A172 (cell line): Measurements from ENCODE around the gene NRIP1. TPM values are rescaled to one million over a fixed set of nuclear protein-coding genes. Genes with fewer than 3 reads are reported as not detected.

Source experiments
- DNase-seq: peaks from one replicate; pipeline ENCODE4 v3.0.0-alpha.2; 2015; ENCODE audit warnings: low spot score
- total RNA-seq: library from RNA; depleted of rRNA; stranded (reverse); fragments of >200 nt; shearing (Covaris generic); gene quantifications from 2 replicates; pipeline ENCODE4 v1.2.3, GENCODE V29; 2014

Gene NRIP1
- total RNA-seq, 1 experiment from 2014 or later, result 8.0 TPM

DNA sequence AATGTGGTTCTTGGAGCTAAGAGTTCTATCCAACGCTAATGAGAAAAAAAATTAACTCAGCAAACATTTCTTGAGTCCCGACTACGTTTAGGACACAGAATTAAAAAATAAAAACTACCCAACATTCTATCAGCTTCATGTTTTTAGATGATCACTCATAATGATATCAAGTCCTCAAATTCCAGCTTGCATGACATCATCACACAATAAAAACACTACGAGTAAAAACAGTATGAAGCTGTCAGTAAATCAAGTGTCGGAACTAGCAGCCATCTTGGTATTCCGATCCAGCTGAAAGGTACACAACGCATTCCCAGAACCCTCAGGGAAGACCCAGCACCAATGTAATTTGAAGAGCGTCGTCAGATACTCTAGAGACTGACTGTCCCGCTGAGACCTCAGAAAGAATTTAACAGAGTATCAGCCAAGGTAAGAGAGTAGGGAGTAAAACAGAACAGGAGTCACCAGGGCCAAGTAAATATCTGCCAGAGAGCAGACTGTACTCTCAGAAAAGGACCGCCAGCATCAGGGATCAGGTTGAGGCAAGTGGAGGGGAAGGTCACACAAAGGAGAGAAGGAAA lies 57.0 kb downstream of the NRIP1 start:
- DNase-seq, result no peak

DNA sequence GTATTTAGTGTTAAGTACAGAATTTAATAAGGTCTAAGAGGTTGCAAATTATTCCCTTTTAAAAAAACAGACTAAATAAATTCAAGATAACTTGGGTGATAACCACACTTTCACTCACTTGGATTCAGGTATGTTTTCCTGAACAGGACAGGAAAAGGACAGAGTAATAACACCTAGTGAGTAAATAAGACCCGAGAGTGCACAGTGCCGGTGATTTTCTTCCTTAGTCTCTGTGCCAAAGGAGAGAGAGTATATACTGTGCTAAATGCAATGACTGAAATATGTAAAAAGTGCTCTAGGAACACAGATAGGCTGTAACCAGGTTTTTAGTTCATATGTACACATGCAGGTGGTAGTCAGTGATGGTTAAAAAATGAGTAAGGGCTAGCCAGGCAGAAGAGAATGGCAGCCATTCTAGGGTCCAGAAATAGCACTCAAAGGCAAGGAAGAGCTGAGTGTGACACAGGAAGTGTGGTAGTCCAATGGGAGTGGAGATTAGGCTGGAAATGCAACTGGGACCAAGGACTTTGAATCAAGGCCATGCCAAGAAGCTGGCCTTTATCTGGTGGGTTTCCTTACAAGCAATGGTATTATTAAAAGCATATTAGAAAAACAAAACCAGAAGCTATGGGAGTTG lies 58.1 kb downstream of the NRIP1 start:
- DNase-seq, result no peak

DNA sequence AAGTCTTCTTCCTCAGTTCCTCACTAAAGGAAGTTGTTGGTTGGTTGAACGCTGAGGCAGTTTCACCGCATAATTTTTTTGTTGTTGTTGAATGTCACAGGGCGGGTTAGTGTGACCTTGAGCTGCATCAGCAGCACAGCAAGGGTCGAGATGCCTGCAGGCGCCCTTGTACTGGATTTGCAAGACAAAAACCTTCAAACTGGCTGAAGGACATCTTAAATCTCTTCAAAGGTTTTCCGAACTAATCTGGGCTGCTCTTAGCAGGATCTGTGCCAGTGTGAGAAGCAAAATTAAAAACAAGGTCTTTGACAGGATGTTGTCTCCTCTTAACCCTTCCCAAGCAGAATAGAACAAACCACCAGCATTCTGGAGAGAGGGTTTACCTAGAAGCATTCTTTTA lies 59.4 kb downstream of the NRIP1 start:
- DNase-seq, result no peak

DNA sequence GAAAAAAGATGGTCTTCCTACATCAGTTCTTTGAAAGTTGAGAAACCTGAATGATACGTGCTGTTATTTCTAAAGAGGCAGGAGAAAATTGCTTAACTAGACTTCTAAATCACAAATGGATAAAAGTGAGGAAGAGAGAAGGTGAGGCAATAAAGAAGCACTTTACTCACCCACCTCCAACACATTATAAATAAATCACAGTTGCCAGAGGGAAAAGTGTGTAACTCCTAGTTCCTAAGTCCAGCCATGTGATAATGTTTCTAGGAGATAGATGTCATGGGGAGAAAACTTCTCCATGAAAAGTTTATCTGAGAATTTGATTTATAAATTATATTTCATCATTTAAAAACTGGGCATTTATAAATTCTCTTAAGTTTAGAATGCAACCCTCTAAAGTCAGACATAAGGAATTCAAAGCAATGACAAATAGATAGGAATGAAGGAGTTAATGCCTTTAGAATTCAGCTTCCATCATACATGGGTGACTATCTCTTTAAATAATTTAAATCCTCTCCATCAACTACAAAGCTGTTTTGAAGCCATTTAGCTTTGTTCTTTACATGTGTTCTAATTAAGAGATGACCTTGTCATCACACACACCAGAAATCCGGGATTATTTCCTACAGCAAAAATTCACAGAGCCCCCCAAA lies 60.0 kb downstream of the NRIP1 start:
- DNase-seq, result no peak

DNA sequence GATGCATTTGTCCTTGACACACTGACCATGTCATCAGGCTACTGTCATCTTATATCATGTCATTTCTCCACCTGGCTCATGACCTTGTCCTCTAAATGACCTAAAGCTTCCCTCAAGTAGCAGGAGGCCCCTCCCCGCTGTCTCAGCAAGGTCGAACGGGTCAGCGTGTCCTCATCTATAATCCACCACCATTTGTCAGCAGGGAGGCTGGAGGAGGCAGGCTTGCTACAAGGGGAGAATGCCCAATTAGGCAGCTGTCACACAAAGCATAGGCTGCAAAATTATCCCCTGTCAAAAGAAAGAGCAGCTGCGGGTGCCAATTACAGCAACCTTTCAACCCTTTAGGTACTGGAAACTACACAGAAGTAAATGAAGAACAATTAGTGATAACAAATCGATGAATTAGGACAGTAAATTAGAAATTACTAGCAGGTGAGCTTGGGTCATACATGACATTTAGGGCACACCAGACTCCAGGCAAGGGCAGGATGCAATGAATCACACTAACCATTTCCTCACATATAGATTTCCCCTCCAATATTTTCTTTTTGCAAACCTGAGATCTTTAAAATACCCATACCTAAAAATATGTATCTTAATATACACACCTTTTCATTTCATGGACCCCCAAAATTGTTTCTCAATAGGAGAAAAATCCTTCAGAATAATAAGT lies 61.2 kb downstream of the NRIP1 start:
- no peak for DNase-seq

DNA sequence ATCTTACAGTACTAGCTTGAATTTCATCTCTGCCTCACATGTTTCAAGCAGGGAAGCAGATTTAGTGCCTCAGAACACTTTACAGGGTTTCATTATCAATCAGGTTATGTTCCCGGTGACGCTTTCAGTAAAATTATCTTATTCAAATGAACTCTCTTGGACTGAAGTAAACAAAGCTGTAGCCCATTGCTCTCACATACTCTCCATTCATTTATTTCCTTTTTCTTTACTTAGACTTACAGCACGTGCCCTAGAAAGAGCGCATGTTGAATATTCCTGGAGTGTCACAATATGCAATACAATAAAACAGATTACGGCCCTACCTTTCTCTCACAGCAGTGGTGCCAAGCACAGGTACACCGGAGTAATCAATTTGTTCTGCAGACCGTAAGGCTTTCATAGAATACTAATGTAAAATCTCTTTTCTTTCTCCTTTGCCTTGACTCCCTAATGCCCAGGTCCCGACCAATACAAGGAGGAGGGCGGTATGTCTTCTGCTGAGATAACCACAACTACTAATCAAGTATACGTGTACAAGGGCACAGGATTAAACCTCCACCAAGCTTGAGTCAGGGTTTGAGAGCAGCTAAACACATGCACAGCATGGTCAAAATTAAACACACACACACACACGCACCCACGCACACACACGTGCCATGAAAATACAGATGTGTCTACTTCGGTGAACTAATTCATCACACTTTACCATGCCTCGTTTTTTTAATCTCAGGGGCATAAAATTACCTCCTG lies 62.8 kb downstream of the NRIP1 start:
- DNase-seq, result no peak

DNA sequence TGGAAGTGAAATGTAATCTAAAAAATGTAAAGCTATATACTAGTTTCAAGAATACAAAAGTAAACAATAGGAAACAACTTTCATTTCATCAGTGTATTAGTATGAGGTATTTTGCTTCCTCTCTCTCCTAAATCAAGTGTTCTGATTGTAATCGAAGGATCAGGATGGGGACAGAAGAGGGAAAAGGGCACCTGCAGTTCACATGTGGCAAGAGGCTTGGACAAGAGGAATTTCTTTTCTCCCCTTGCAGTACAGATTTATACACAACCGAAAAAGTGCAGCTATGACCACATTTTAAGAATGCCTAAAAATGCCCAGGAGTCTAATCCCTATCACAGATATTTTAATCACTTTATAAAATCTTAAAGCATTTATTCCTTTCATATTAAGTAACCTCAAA lies 63.7 kb downstream of the NRIP1 start:
- no peak for DNase-seq

- DNase-seq, result peak; percentile 15
Measured at GRCh38 chr21:15000081-15000480, 64.7 kb downstream of the NRIP1 start.

- DNase-seq, result no peak
Measured at GRCh38 chr21:14998784-14999183, 66.0 kb downstream of the NRIP1 start.

- no peak for DNase-seq
Measured at GRCh38 chr21:14998336-14998735, 66.5 kb downstream of the NRIP1 start.

GRCh38 chr21:14995695-14996490 lies 68.9 kb downstream of the NRIP1 start:
- DNase-seq, result peak; percentile 43

GRCh38 chr21:14995226-14995625 lies 69.6 kb downstream of the NRIP1 start:
- no peak for DNase-seq

GRCh38 chr21:14993115-14993514 lies 71.7 kb downstream of the NRIP1 start:
- DNase-seq, result no peak

DNA sequence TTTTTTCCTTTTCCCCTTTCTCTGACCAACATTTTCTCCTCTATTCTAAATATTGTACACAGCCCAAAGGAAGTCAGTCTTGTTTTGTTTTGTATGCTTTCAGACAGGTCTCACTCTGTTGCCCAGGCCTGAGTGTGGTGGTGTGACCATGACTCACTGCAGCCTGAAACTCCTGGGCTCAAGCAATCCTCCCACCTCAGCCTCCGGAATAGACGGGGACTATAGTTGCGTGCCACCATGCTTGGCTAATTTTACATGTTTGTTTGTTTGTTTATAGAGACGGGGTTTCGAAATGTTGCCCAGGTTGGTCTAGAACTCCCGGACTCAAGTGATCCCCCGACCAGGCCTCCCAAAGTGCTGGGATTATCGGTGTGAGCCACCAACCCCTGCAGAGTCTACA lies 72.8 kb downstream of the NRIP1 start:
- no peak for DNase-seq

DNA sequence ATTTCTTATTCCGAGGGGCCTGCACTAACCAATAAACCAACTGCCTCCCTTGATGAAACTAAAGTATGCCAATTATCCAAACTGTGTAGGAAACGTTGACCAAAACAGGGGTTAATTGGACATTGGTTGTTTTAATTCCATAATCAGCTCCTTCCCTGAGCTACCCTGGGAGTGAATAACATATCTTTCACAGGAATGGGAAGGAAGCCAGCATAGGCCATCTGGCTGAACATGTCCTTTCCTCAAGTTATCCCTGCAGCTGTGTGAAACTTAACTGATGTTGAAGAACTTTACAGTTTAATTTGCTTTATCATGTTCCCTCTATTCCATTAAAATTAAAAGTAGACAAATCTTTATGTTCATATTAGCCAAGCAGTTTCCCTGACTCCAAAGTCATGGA lies 75.4 kb downstream of the NRIP1 start:
- DNase-seq, result no peak

DNA sequence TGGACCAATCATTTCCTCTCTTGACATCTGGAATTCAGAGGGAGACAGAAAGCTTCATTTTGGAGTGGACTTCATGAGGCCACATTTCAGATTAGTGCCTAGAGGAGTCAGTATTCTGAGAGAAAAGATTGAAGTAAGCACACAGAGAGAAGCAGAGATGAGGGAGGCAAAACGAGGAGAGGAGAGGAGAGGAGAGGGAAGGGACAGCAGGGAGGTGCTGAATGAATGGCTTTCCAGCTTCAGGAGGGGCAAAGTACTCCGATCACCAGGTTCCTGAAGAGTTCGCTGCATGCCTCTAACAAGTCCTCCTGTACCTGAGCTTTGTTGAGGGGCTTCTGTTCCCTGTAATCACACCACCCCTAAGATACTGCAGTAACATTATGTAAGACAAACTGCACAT lies 76.0 kb downstream of the NRIP1 start:
- DNase-seq, result no peak

GRCh38 chr21:14987370-14988170 lies 77.2 kb downstream of the NRIP1 start:
- DNase-seq, result no peak

GRCh38 chr21:14985306-14985705 lies 79.5 kb downstream of the NRIP1 start:
- DNase-seq, result no peak

GRCh38 chr21:14982336-14982735 lies 82.5 kb downstream of the NRIP1 start:
- DNase-seq, result no peak

DNA sequence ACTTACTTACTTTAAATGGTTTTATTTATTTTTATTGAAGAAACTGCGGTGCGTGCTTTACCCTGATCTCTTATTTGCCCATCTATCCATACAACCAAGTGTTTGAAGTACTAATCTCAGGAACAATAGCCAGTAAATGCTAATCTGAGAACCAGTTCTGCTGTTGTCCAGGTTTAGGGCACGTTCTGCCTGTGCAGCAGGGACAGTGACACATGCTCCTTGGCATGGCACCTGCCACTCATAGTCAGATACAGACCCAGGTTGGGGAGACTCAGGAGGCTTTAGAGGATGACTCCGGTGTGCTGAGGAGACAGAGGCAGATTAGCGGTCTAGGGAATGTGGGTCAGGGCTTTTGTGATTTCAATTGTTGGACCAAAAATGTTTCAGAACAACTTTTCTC lies 83.6 kb downstream of the NRIP1 start:
- no peak for DNase-seq

DNA sequence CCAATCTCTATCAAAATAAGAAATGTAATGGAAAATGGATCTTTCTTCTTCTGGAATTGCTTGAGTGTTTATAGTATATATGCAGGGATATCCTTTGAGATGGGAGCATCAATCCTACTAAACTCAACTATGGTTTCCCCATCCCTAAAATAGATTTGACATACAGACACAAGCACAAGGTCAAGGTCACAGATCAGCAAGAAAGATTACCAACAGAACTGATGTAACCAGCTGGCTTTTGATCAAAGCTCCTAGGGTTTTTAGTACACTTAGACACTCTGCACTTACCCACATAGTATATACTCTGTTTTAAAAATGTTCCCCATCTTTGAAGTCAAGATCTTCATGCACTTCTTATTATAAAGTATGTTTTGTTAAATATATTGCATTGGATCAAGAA lies 85.5 kb downstream of the NRIP1 start:
- no peak for DNase-seq
